Measurements from ENCODE around the gene INTS4.

DNA sequence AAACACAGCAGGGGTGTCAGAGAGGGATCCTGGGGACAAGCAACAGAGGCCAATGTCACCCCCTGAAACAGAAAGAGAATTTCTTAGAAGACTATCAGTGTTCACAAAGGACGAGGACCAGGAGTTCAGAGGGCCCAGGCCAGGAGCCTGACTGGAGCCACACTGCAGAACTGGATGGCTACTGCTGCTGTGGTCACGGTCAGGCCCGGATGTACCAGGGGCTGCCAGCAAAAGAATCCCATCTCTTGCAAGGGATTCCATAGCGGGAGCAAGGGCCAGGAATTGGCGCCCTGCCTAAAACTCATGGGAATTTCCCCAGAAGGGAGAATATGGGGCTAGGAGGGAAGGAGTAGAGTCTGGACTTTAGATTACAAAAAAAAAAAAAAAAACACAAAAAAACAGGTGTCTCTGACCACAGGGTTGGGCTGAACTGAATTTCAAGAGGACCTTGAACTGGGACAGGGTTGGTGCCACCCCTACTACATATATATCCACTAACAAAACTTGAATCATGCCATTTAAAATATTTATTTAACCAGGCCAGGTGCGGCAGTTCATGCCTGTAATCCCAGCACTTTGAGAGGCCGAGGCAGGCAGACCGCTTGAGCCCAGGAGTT, 44.3 kb upstream of the INTS4 start:
- TF ChIP-seq, protein P1, sequence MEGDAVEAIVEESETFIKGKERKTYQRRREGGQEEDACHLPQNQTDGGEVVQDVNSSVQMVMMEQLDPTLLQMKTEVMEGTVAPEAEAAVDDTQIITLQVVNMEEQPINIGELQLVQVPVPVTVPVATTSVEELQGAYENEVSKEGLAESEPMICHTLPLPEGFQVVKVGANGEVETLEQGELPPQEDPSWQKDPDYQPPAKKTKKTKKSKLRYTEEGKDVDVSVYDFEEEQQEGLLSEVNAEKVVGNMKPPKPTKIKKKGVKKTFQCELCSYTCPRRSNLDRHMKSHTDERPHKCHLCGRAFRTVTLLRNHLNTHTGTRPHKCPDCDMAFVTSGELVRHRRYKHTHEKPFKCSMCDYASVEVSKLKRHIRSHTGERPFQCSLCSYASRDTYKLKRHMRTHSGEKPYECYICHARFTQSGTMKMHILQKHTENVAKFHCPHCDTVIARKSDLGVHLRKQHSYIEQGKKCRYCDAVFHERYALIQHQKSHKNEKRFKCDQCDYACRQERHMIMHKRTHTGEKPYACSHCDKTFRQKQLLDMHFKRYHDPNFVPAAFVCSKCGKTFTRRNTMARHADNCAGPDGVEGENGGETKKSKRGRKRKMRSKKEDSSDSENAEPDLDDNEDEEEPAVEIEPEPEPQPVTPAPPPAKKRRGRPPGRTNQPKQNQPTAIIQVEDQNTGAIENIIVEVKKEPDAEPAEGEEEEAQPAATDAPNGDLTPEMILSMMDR (IDR thresholded peaks at IDR 0.05; ENCODE audit: control extremely low read depth in 1 of 3, insufficient read depth in 1 of 3, low read depth in 1 of 3, low read length in 3 of 3) = no peak
- TF ChIP-seq TEAD4 (IDR thresholded peaks at IDR 0.05; ENCODE audit: low read depth, low read length) = no peak
